GM21528 (cell line): ENCODE data around the gene TTC14.
"Not testable (repeated sequence)": the region's sequence is repeated elsewhere in the genome, so short reads cannot be mapped to it uniquely, and the experiment has no call there.

ENCODE experiments used
- ATAC-seq: cut with Tn5 transposase; IDR thresholded peaks from one replicate; pipeline ENCODE4 v1.9.1; 2021; ENCODE audit warnings: mild to moderate bottlenecking, moderate library complexity; ENCODE audit not compliant: unreplicated experiment, low FRiP score

The TTC14 gene, protein sequence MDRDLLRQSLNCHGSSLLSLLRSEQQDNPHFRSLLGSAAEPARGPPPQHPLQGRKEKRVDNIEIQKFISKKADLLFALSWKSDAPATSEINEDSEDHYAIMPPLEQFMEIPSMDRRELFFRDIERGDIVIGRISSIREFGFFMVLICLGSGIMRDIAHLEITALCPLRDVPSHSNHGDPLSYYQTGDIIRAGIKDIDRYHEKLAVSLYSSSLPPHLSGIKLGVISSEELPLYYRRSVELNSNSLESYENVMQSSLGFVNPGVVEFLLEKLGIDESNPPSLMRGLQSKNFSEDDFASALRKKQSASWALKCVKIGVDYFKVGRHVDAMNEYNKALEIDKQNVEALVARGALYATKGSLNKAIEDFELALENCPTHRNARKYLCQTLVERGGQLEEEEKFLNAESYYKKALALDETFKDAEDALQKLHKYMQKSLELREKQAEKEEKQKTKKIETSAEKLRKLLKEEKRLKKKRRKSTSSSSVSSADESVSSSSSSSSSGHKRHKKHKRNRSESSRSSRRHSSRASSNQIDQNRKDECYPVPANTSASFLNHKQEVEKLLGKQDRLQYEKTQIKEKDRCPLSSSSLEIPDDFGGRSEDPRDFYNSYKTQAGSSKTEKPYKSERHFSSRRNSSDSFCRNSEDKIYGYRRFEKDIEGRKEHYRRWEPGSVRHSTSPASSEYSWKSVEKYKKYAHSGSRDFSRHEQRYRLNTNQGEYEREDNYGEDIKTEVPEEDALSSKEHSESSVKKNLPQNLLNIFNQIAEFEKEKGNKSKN

DNA sequence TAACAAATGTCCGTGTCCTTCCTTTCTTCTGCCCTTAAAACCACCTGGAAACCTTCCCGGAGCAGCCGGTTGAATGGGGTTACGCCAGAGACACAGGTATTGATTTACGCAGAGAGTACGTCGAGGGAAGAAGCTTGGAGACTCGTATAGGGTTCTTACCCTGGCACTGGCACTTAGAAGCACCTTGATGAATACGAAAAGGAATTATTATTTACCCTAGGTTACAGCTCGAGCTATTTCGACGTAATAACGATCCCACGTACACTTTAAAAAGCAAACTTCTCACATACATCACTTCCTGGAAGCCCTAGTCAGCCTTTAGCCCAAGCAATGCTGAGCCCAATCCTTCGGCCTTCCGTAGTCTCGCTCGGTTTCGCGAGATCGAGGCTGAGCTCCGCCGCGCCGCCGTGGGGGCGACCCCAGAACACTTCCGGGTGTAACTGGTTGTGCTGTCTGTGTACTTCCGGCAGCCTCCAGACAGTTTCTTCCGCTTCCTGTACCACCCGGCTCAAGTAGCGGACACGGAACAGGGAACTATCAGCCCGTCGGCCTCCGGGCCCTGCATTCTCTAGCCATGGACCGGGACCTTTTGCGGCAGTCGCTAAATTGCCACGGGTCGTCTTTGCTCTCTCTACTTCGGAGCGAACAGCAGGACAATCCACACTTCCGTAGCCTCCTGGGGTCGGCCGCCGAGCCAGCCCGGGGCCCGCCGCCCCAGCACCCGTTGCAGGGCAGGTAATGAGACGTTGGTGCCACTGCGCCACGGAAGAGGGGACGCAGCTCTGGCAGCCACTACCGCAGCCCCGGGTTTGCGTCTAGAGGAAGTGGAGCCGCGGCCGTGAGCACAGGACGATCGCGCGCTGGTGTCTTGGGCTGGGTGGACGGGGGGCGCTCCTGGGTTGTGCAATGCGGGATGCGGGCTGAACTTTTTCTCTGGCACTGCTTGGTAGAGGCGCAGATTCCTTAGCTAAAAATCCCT is at the start of gene TTC14:
Gene TTC14, plus strand, starts transcription at position 476 of the 979 bp plus-strand sequence. Its CDS starts 99 bp downstream, at position 575.
- ATAC-seq = peak; percentile 99

DNA sequence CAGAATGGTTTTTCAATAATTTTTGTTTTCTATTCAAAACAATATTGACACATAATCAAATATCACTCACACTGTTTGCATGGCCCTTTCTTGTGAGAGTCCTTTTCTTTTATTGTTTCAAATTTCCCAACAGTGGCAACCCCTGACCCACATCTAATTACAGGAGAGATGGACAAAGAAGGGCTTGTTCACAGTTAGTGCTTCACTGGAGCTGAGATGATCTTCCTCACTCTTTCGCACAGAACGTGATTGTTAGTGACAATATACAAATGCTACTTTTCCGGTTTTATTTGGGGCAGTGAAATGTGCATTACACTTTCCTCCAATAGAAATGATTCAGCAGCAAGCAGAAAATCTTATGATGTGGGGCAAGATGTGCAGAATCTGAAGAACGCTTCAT is 38.6 kb upstream of the TTC14 start:
- ATAC-seq = no peak

DNA sequence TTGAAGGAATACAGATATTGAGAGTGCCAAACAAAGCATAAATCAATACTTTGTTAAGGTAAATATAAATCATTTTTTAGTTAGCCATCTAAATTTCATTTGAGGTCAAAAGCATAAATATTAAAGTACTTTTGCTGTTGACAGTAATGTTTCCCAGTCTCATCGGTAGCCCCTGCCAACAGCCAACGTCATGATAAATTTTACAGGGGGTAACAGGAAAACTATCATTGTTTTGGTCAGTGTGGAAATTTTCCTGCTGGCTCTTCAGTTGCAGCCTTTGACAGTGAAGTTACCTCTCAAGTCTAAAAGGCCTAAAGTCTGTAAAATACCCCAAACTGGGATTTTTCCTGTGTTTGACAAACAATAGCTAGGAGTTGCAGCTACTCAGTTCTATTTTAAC is 37.3 kb upstream of the TTC14 start:
- ATAC-seq = no peak

DNA sequence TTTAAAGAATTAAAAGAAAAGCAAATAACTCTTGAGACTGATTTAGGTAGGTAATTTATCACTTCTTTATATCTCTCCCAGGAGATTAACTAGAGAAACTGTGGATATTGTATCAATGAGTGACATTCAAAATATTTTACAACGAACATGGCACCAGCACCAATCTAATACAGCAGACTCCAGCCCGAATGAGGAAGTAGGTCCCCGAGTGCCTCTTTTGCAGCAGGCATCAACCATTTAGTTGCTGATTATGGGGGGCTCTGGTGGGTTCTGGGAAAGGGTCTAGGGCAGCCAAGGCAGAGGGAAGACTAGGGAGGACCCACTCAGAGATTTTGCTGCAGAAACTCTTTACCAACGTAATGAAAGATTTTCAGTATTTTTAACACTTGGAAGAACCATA is 31.7 kb upstream of the TTC14 start:
- no peak for ATAC-seq

DNA sequence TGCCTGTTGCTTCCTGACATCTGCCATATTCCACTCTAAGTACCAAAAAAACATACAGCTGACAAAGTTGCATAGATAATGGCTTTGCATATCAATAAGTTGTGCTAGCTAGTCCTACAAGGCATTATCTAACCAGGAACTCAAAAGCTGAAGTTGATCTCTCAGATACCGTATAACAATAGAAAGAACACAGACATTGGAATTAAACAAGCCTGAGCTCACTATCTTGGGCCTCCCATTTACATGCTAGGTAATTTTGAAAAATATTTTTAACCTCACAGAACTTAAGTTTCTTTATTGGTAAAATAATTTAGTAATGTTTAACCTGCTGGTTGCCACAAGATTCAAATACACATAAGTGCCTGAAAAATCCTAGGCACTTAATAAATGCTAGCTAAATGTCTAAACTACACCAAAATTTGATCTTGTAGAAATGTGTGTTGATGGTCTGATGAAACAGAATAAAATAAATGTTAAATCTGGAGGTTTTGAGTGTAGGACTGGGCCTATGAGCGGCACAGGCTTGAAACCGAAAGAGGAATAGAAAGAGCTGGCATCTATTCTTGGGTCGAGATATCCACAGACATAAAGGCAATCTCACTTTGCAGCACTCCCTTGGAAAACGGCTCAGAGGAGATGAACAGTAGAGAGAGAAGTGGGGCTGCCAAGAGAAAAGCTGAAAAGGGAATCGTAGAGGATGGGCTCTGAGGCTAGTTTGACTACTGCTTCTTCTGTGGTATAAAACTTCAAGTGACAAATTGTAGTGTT is 29.9 kb upstream of the TTC14 start:
- peak; percentile 91 for ATAC-seq

DNA sequence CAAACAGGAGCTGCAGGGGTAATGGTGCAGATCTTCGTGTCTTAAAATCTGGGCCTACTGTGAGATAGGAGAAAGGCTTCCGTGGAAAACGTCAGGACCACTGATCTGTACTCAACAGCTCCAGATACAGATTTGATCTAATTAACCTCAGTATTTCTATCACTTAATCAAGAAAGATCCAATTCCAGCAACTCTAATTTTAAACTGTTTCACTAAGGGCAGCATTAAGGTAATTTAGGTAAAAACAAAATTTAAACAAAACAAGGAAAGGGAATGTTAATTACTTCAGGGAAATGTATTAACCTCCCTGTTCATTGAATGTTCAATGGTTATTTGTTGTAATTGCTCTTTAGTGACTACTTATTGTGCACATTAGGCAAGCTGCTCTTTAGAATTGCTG is 26.4 kb upstream of the TTC14 start:
- ATAC-seq = no peak

DNA sequence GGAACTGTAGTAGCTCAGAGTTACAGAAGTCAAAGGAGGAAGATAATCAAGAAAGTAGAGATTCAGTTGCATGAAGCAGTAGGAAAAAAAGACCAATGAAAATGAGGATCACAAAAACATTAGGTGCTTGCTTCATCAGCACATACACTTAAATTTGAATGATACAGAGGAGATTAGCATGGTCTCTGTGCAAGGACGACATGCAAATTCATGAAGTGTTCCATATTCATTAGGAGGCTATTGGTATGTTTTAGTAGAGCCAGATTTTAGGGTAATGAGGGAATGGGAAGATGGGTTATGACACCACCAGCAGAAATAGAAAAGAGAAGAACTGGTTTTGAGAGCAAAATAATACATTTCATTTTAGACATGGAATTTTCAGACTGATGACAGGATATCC is 21.0 kb upstream of the TTC14 start:
- no peak for ATAC-seq

DNA sequence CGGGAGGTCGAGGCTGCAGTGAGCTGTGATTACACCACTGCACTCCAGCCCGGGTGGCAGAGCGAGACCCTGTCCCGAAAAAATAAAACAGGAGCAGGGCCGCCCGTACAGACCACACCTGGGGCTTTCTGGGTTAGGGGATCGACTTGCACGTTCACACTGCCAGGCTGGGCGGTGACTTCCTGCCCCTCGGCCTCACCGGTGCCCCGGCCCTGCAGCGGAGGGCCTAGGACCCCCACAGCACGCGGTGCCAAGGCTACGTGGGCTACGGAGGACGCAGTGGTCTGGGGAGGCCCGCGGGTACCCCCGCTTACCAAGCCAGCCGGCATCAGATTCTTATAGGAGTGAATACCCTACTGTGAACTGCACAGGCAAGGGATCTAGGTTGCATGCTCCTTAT is 11.6 kb upstream of the TTC14 start:
- ATAC-seq = no peak

DNA sequence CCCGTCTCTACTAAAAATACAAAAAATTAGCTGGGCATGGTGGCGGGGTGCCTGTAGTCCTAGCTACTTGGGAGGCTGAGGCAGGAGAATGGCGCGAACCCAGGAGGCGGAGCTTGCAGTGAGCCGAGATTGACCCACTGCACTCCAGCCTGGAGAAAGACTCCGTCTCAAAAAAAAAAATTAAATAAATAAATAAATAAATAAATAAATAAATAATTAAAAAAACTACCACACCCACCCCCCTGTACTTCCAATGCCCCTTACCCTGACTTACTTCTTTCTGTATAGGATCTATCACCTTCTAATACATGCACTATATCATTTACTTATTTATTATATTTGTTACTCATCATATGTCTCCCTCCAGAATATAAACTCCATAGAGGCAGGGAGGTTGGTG is 8.3 kb upstream of the TTC14 start:
- ATAC-seq = not testable (repeated sequence)

DNA sequence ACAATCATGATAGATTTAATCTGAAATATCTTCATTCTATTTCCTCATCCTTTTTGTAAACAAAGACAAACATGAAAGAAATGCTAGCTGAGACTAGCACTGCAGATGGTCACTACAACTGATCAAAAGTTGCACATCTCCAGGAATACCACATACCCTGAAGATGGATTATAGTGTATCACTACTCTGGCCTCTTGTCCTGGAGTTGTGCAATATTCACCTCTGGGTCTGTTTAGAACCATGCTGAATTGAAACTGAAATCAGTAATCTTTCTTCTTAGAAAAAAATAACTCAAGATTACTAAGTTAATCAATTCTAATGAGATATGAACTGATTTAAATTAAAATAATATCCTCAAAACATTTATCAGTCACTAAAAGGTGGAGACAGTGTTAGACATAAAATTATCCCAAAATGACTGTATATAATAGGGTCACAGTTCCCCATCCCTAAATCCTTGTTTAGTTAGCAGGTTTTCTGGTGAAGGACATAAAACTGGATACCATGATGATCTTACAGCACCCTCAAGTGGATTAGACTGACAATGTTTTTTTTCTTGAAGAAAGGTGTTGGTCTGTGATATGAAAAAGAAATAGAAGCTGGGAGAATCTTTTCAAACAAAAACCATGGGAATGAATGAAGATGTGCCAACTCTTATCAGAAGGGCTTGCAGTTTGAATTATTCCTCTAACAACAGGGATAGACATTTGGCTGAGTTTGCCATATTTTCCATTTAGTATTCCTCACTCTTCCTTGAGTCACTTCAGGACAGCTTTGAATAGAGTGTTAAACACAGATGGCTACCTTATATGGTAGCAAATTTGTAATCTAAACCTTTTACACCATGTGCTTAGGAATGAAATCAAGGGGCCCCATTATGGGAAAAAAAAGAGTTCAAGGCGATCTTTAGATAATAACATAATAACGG is 7.1 kb upstream of the TTC14 start:
- ATAC-seq = peak; percentile 59

DNA sequence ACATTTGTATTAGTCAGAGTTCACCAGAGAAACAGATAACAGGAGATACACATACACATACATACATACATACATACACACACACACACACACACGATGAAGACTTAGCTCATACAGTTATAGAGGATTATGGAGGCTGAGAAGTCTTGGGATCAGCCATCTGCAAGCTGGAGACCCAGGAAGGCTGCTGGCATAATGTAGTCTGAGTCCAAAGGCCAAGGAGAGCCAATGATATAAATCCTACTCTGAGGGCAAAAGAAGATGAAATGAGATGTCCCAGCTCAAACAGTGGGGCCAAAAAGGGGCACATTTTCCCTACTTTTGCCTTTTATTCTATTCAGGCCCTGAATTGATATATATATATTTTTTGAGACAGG is 6.4 kb upstream of the TTC14 start:
- no peak for ATAC-seq

DNA sequence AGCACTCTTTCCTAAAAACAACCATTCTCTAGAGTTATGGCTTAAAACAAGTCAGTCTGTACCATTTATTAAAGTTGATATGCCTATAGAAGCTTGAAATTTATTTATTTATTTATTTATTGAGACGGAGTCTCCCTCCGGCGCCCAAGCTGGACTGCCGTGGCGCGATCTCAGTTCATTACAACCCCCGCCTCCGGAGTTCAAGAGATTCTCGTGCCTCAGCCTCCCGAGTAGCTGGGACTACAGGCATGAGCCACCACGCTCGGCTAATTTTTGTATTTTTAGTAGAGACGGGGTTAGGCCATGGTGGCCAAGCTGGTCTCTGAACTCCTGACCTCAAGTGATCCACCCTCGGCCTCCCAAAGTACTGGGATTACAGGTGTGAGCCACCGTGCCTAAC is 1.5 kb upstream of the TTC14 start:
- ATAC-seq = no peak

DNA sequence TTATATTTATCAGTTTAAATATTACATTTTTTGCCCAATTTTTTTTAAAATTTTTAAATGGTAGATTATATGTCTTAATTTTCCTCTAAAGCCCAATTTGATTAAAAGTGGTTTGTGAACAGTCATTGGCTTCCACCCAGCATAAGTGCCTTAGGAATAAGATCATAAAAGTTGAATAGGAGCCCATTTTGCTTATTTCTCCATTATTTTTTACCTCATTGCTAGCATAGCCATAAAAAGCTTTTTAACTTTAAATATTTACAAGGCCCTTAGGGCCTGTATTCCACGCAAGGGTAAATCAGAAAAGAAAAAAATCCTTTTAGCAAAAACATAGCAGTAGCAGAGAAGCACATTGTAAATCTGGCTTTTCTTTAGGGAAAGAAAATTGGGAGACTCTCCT is 9.0 kb downstream of the TTC14 start:
- no peak for ATAC-seq

DNA sequence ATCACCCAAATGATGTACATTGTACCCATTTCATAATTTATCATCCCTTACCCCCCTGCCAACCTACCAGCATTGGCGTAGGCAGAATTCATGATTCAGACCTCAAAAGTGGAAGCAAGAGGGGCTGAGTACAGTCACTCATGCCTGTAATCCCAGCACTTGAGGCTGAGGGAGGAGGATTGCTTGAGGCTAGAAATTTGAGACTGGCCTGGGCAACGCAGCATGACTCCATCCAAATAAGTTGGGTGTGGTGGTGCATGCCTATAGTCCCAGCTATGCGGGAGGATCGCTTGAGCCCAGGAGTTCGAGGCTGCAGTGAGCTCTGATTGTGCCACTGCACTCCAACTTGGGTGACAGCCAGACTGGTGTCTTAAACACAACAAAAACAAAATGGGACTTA is 10.4 kb downstream of the TTC14 start:
- no peak for ATAC-seq

DNA sequence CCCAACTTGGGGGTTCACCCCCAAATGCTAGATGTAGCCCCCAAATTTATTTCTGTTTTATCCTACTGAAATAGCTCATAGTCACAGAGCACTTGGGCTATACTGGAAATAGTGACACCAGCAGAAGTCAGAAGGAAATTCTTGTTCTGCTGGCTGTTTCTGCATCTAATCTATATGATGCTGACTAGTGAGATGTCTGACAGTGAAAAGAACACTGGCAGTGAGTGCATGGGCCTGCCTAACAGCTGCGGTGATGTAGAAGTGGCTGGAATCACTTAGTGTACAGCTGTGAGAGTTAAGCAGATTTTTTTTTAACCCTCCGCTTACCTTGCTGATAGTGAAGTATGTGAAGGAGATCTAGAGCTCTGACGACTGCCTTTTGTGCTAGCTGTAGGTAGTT is 14.0 kb downstream of the TTC14 start:
- ATAC-seq = no peak

DNA sequence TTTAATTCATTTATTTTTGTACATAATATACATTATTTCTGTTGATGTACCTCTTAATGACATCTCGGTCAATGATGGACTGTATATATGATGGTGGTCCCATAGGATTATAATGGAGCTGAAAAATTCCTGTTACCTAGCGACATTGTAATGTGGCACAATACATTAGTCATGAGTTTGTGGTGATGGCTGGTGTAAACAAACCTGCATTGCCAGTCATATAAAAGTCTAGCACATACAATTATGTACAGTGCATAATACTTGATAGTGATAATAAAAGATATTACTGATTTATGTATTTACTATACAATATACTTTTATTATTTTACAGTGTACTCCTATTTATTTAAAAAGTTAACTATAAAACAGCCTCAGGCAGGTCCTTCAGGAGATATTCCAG is 15.1 kb downstream of the TTC14 start:
- ATAC-seq = no peak

DNA sequence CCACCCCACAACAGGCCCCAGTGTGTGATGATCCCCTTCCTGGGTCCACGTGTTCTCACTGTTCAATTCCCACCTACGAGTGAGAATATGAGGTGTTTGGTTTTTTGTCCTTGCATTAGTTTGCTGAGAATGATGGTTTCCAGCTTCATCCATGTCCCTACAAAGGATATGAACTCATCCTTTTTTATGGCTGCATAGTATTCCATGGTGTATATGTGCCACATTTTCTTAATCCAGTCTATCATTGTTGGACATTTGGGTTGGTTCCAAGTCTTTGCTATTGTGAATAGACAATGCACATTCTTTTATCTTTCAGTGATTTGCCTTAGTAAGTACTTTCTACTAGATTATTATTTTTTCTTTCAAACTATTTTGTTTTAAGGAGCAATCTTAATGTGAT is 16.6 kb downstream of the TTC14 start:
- ATAC-seq = not testable (repeated sequence)

DNA sequence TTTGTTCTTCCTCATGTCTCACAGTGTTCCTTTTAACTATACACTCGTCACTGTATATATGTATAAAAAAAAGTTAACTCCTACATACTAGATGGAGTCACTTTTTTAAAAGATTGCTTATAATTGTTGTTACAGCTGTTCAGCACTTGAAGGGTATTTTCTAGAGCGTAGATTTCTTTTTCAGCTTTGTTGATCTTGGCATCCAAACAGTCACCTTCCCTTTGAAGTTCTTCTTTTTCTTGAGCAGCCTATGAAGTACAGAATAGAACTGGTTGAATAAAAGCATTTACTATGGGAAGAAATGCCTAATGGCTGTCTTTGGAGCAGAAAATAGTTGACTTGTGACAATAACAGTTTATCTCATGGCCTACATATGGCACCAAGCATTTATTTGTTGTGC is 17.8 kb downstream of the TTC14 start:
- no peak for ATAC-seq

DNA sequence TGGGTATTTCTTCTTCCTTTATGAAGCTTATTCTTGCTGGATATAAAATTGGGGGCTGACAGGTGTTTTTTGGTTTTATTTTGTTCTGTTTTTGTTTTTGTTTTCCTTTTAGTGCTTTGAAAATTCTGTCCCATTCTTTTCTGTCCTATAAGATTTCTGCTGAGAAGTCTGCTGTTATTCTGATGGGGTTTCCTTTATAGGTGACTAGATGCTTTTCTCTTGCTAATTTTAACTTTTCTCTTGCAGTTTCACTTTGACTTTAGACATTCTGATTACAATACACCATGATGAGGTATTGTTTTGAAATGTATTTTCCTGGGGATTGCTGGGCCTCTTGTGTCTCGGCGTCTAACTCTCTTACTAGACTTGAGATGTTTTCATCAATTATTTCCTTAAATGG is 22.8 kb downstream of the TTC14 start:
- no peak for ATAC-seq
